Measurements from ENCODE around the gene CSNK2A1.

CSNK2A1 gene

GRCh38 chr20:564192-564591 lies 20.6 kb upstream of the CSNK2A1 start:
- H3K9me3 ChIP-seq (ENCODE audit: control insufficient read depth in 5 of 5, low read length in 5 of 5), result no peaks in the 10 kb centered on the region
- no peak overlapping the region for H3K27ac ChIP-seq (ENCODE audit: low read depth, low read length)
- no peak overlapping the region for H3K4me3 ChIP-seq (ENCODE audit: low read depth in 1 of 5, low read length in 5 of 5)
- H3K27me3 ChIP-seq (ENCODE audit: control insufficient read depth in 5 of 5, insufficient read depth in 4 of 5, low read length in 5 of 5), result peaks cover 11 to 19% (median 15%) of the 10 kb centered on the region in 5 donors
- H3K36me3 ChIP-seq (ENCODE audit: control insufficient read depth in 5 of 5, insufficient read depth in 5 of 5, low read length in 5 of 5), result no peaks in the 10 kb centered on the region
- no peak overlapping the region for H3K9ac ChIP-seq (ENCODE audit: low read length in 5 of 5)
- peaks cover 0 to 33% (median 10%) of the 10 kb centered on the region in 5 donors for H3K4me1 ChIP-seq (ENCODE audit: control insufficient read depth in 5 of 5, insufficient read depth in 5 of 5, low read length in 5 of 5)

- Histone ChIP-seq H3K4me3 (ENCODE audit: low read depth in 1 of 5, low read length in 5 of 5) (no peak overlapping the region), H3K36me3 (ENCODE audit: control insufficient read depth in 5 of 5, insufficient read depth in 5 of 5, low read length in 5 of 5) (no peaks in the 10 kb centered on the region), H3K9me3 (ENCODE audit: control insufficient read depth in 5 of 5, low read length in 5 of 5) (no peaks in the 10 kb centered on the region), H3K27ac (ENCODE audit: low read depth, low read length) (no peak overlapping the region), H3K27me3 (ENCODE audit: control insufficient read depth in 5 of 5, insufficient read depth in 4 of 5, low read length in 5 of 5) (peaks cover 7 to 16% (median 8%) of the 10 kb centered on the region in 5 donors), H3K4me1 (ENCODE audit: control insufficient read depth in 5 of 5, insufficient read depth in 5 of 5, low read length in 5 of 5) (peaks cover 0 to 24% (median 10%) of the 10 kb centered on the region in 5 donors), H3K9ac (ENCODE audit: low read length in 5 of 5) (no peak overlapping the region)
Observed at GRCh38 chr20:563187-563586, 19.6 kb upstream of the CSNK2A1 start.

GRCh38 chr20:562232-562897 lies 18.8 kb upstream of the CSNK2A1 start:
- no peaks in the 10 kb centered on the region for H3K9me3 ChIP-seq (ENCODE audit: control insufficient read depth in 5 of 5, low read length in 5 of 5)
- H3K9ac ChIP-seq (ENCODE audit: low read length in 5 of 5), result no peak overlapping the region
- no peak overlapping the region for H3K4me3 ChIP-seq (ENCODE audit: low read depth in 1 of 5, low read length in 5 of 5)
- H3K27ac ChIP-seq (ENCODE audit: low read depth, low read length), result no peak overlapping the region
- no peaks in the 10 kb centered on the region for H3K36me3 ChIP-seq (ENCODE audit: control insufficient read depth in 5 of 5, insufficient read depth in 5 of 5, low read length in 5 of 5)
- peaks cover under 1 to 9% (median 2%) of the 10 kb centered on the region in 5 donors for H3K27me3 ChIP-seq (ENCODE audit: control insufficient read depth in 5 of 5, insufficient read depth in 4 of 5, low read length in 5 of 5)
- H3K4me1 ChIP-seq (ENCODE audit: control insufficient read depth in 5 of 5, insufficient read depth in 5 of 5, low read length in 5 of 5), result peaks cover 0 to 16% (median 4%) of the 10 kb centered on the region in 5 donors

- Histone ChIP-seq H3K36me3 (ENCODE audit: control insufficient read depth in 5 of 5, insufficient read depth in 5 of 5, low read length in 5 of 5) (no peaks in the 10 kb centered on the region), H3K27ac (ENCODE audit: low read depth, low read length) (no peak overlapping the region), H3K4me1 (ENCODE audit: control insufficient read depth in 5 of 5, insufficient read depth in 5 of 5, low read length in 5 of 5) (peaks cover 0 to 15% (median 2%) of the 10 kb centered on the region in 5 donors), H3K4me3 (ENCODE audit: low read depth in 1 of 5, low read length in 5 of 5) (no peak overlapping the region), H3K27me3 (ENCODE audit: control insufficient read depth in 5 of 5, insufficient read depth in 4 of 5, low read length in 5 of 5) (peaks cover 0 to 8% (median 0%) of the 10 kb centered on the region in 5 donors), H3K9me3 (ENCODE audit: control insufficient read depth in 5 of 5, low read length in 5 of 5) (no peaks in the 10 kb centered on the region), H3K9ac (ENCODE audit: low read length in 5 of 5) (no peak overlapping the region)
Observed at GRCh38 chr20:561437-562231, 18.0 kb upstream of the CSNK2A1 start.

- no peak overlapping the region for H3K9ac ChIP-seq (ENCODE audit: low read length in 5 of 5)
- no peak overlapping the region for H3K4me3 ChIP-seq (ENCODE audit: low read depth in 1 of 5, low read length in 5 of 5)
- no peaks in the 10 kb centered on the region for H3K9me3 ChIP-seq (ENCODE audit: control insufficient read depth in 5 of 5, low read length in 5 of 5)
- H3K4me1 ChIP-seq (ENCODE audit: control insufficient read depth in 5 of 5, insufficient read depth in 5 of 5, low read length in 5 of 5), result peaks cover 0 to 15% (median 2%) of the 10 kb centered on the region in 5 donors
- no peak overlapping the region for H3K27ac ChIP-seq (ENCODE audit: low read depth, low read length)
- no peaks in the 10 kb centered on the region for H3K36me3 ChIP-seq (ENCODE audit: control insufficient read depth in 5 of 5, insufficient read depth in 5 of 5, low read length in 5 of 5)
- H3K27me3 ChIP-seq (ENCODE audit: control insufficient read depth in 5 of 5, insufficient read depth in 4 of 5, low read length in 5 of 5), result peaks cover 4 to 8% (median 5%) of the 10 kb centered on the region in 5 donors
Observed at GRCh38 chr20:560680-561079, 17.1 kb upstream of the CSNK2A1 start.

- Histone ChIP-seq H3K27me3 (ENCODE audit: control insufficient read depth in 5 of 5, insufficient read depth in 4 of 5, low read length in 5 of 5) (peaks cover 5 to 14% (median 7%) of the 10 kb centered on the region in 5 donors), H3K4me1 (ENCODE audit: control insufficient read depth in 5 of 5, insufficient read depth in 5 of 5, low read length in 5 of 5) (peaks cover 0 to 10% (median 2%) of the 10 kb centered on the region in 5 donors), H3K36me3 (ENCODE audit: control insufficient read depth in 5 of 5, insufficient read depth in 5 of 5, low read length in 5 of 5) (no peaks in the 10 kb centered on the region), H3K9me3 (ENCODE audit: control insufficient read depth in 5 of 5, low read length in 5 of 5) (no peaks in the 10 kb centered on the region), H3K4me3 (ENCODE audit: low read depth in 1 of 5, low read length in 5 of 5) (no peak overlapping the region), H3K9ac (ENCODE audit: low read length in 5 of 5) (no peak overlapping the region), H3K27ac (ENCODE audit: low read depth, low read length) (no peak overlapping the region)
Observed at GRCh38 chr20:558117-558516, 14.5 kb upstream of the CSNK2A1 start.

GRCh38 chr20:556984-557383 lies 13.4 kb upstream of the CSNK2A1 start:
- Histone ChIP-seq H3K9ac (ENCODE audit: low read length in 5 of 5) (no peak overlapping the region), H3K27me3 (ENCODE audit: control insufficient read depth in 5 of 5, insufficient read depth in 4 of 5, low read length in 5 of 5) (peaks cover 5 to 14% (median 10%) of the 10 kb centered on the region in 5 donors), H3K9me3 (ENCODE audit: control insufficient read depth in 5 of 5, low read length in 5 of 5) (no peaks in the 10 kb centered on the region), H3K4me3 (ENCODE audit: low read depth in 1 of 5, low read length in 5 of 5) (no peak overlapping the region), H3K27ac (ENCODE audit: low read depth, low read length) (no peak overlapping the region), H3K4me1 (ENCODE audit: control insufficient read depth in 5 of 5, insufficient read depth in 5 of 5, low read length in 5 of 5) (peaks cover 0 to 3% (median 0%) of the 10 kb centered on the region in 5 donors), H3K36me3 (ENCODE audit: control insufficient read depth in 5 of 5, insufficient read depth in 5 of 5, low read length in 5 of 5) (no peaks in the 10 kb centered on the region)

GRCh38 chr20:555976-556385 lies 12.4 kb upstream of the CSNK2A1 start:
- Histone ChIP-seq H3K27me3 (ENCODE audit: control insufficient read depth in 5 of 5, insufficient read depth in 4 of 5, low read length in 5 of 5) (peaks cover 5 to 15% (median 11%) of the 10 kb centered on the region in 5 donors), H3K27ac (ENCODE audit: low read depth, low read length) (no peak overlapping the region), H3K4me3 (ENCODE audit: low read depth in 1 of 5, low read length in 5 of 5) (no peak overlapping the region), H3K9me3 (ENCODE audit: control insufficient read depth in 5 of 5, low read length in 5 of 5) (no peaks in the 10 kb centered on the region), H3K36me3 (ENCODE audit: control insufficient read depth in 5 of 5, insufficient read depth in 5 of 5, low read length in 5 of 5) (no peaks in the 10 kb centered on the region), H3K4me1 (ENCODE audit: control insufficient read depth in 5 of 5, insufficient read depth in 5 of 5, low read length in 5 of 5) (no peaks in the 10 kb centered on the region), H3K9ac (ENCODE audit: low read length in 5 of 5) (no peak overlapping the region)

GRCh38 chr20:550611-551010 lies 7.0 kb upstream of the CSNK2A1 start:
- peaks cover under 1 to 14% (median 6%) of the 10 kb centered on the region in 5 donors for H3K27me3 ChIP-seq (ENCODE audit: control insufficient read depth in 5 of 5, insufficient read depth in 4 of 5, low read length in 5 of 5)
- no peaks in the 10 kb centered on the region for H3K36me3 ChIP-seq (ENCODE audit: control insufficient read depth in 5 of 5, insufficient read depth in 5 of 5, low read length in 5 of 5)
- H3K9me3 ChIP-seq (ENCODE audit: control insufficient read depth in 5 of 5, low read length in 5 of 5), result no peaks in the 10 kb centered on the region
- no peak overlapping the region for H3K27ac ChIP-seq (ENCODE audit: low read depth, low read length)
- no peak overlapping the region for H3K9ac ChIP-seq (ENCODE audit: low read length in 5 of 5)
- no peaks in the 10 kb centered on the region for H3K4me1 ChIP-seq (ENCODE audit: control insufficient read depth in 5 of 5, insufficient read depth in 5 of 5, low read length in 5 of 5)
- no peak overlapping the region for H3K4me3 ChIP-seq (ENCODE audit: low read depth in 1 of 5, low read length in 5 of 5)

Data from subcutaneous abdominal adipose tissue (tissue), 5 donors.